Measurements from ENCODE around the gene DAND5. TPM values are rescaled to one million over a fixed set of nuclear protein-coding genes. Genes with fewer than 3 reads are reported as not detected.

DAND5 gene
- total and polyA plus RNA-seq, 9 of the 15 experiments (the other 6 are each of a cell fraction or from before 2014, with no cell fraction given): 0.22 to 0.83 (median 0.60) TPM

- TF ChIP-seq RREB1 (CRISPR knock-in tag; IDR thresholded peaks at IDR 0.05): no peak
- TF ChIP-seq POLR2H (tag; IDR thresholded peaks at IDR 0.05; ENCODE audit: low read depth): no peak
- no peak for TF ChIP-seq TCF15 (CRISPR knock-in tag; IDR thresholded peaks at IDR 0.05)
- TF ChIP-seq CLOCK (CRISPR knock-in tag; IDR thresholded peaks at IDR 0.05; ENCODE audit: borderline replicate concordance): no peak
- no peak for TF ChIP-seq NR4A1 (CRISPR knock-in tag; IDR thresholded peaks at IDR 0.05)
- no peak for TF ChIP-seq NR4A1 (tag; IDR thresholded peaks at IDR 0.05)
- TF ChIP-seq CTCF (IDR thresholded peaks at IDR 0.05 in 2 of 3, conservative IDR thresholded peaks at IDR 0.05 in 1 of 3; ENCODE audit: insufficient read depth in 2 of 3, low read depth in 1 of 3, low read length in 3 of 3): no peak
- no peak for TF ChIP-seq CEBPG (CRISPR knock-in tag; IDR thresholded peaks at IDR 0.05)
- TF ChIP-seq CEBPG (tag; conservative IDR thresholded peaks at IDR 0.05 in 1 of 2, IDR thresholded peaks at IDR 0.05 in 1 of 2): no peak
- TF ChIP-seq ETV5 (CRISPR knock-in tag; IDR thresholded peaks at IDR 0.05; ENCODE audit: low read depth): no peak
- TF ChIP-seq TAF9B (IDR thresholded peaks at IDR 0.05; ENCODE audit: partially characterized antibody): no peak
- 0 out of 2 replicates have a peak, but pooled peaks have one; percentile 28 for TF ChIP-seq POLR2G (IDR thresholded peaks at IDR 0.05; ENCODE audit: low read depth, low read length)
- no peak for TF ChIP-seq CREB5 (CRISPR knock-in tag; IDR thresholded peaks at IDR 0.05)
- TF ChIP-seq DDX20 (tag; IDR thresholded peaks at IDR 0.05; ENCODE audit: low read depth): no peak
These were observed 53.7 kb downstream of the DAND5 start (continued) for GRCh38 chr19:13022859-13023636.

Measured in K562 (cell line).